Camera-type eye (tissue), 1 donor: ENCODE results near the gene CDC45. TPM values are rescaled to one million over a fixed set of nuclear protein-coding genes. Genes with fewer than 3 reads are reported as not detected.

Source experiments
- total RNA-seq: library from RNA; depleted of rRNA; stranded (reverse); fragments of >200 nt; gene quantifications from one replicate; pipeline ENCODE4 v1.2.3, GENCODE V29; 2014

Gene CDC45, protein sequence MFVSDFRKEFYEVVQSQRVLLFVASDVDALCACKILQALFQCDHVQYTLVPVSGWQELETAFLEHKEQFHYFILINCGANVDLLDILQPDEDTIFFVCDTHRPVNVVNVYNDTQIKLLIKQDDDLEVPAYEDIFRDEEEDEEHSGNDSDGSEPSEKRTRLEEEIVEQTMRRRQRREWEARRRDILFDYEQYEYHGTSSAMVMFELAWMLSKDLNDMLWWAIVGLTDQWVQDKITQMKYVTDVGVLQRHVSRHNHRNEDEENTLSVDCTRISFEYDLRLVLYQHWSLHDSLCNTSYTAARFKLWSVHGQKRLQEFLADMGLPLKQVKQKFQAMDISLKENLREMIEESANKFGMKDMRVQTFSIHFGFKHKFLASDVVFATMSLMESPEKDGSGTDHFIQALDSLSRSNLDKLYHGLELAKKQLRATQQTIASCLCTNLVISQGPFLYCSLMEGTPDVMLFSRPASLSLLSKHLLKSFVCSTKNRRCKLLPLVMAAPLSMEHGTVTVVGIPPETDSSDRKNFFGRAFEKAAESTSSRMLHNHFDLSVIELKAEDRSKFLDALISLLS
- 5.6 TPM for total RNA-seq

DNA sequence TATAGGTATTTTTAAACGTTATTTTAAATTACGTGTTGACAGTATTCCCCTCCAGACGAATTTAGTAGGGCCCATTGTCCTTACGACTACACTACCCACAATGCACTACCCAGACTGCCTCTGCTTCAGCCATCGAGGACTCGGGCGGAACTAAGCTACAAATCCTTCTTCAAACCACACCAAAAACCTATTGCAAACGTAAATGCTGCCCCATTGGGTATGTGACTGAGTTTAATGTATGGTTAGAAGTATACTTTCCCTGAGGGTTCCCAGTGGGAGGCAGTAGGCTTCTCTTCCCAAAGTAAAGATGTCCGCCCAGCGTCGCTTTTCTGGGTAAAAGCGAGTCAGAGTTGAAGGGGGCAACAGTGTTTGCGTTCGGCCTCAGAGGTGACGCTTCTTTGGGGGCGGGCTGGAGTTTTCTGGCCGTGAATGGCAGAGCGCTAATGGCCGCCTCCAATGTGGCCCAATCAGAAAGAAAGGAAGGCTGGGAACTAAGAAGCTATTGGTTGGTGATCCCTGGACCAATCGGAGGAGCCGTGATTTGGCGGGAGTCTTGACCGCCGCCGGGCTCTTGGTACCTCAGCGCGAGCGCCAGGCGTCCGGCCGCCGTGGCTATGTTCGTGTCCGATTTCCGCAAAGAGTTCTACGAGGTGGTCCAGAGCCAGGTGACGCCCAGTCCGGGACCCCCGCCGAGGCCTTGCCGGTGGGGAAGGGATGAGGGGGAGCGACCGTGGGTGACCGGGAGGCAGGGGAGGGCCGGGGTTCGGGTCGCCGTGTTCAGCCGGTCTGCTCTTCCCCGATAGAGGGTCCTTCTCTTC, at the start of gene CDC45:
CDC45 (plus strand) TSS at position 566 of the 818 bp plus-strand sequence; CDS start at position 615, 49 bp downstream.

DNA sequence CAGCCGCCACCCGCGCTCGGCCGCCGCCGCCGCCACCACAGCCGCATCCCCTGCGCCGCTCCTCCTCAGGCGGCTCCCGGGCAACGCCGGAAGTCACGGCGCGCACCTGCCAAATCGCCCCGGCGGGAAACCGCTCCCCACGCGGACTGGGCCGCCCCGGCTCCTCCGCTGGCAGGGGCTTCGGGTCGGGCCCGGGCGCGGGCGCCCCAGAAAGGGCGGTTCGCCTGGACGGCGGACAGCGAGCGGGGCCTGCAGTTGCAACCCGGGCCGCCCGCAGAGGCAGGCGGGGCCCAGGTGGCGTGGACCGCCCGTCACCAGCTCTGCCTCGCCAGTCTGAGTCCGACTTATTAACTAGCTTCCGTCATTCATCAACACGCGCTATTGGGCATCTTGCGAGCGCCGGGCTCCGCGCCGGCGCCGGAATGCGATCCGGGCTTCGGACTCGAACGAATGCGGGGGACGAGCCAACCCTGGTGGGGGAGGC, 48.0 kb upstream of the CDC45 start, which contains the start of gene HIRA:
HIRA (minus strand) TSS at position 85 of the 484 bp plus-strand sequence. CDS start 257 bp downstream, outside the sequence.

DNA sequence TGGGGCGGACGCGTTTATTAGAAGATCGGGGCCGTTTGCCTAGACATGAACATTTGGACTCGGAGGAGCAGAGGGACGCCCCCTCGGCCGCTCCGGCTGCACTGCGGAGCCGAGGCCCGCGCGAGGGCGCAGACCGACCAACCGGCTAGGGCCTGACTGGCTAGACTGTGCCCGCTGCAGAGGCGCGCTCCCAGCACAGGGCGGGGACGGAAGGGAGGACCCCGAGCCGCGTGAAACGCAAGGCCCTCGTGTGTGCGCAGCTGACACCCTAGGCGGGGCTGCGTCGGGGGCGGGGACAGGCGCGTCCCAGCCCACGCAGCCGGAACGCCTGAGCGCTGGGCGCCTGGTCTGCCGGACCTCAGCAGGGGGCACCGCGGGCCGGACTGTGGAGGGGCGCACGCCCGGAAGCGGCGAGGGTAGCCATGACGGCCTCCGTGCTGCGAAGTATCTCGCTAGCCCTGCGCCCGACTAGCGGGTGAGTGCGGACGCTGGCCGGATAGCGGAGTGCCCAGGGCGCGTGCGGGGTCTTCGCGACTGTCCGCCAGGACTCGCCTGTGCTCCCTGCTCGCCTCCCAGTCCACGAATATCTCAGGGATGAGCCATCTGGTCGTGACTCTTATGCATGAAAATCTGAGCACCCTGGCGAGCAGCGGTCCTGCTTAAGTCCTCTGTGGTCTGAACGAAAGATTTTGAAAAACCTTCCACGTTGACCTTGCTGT, 47.4 kb upstream of the CDC45 start, which contains the start of gene MRPL40:
MRPL40 (plus strand) TSS at position 413 of the 719 bp plus-strand sequence; CDS start at position 423, 10 bp downstream.

DNA sequence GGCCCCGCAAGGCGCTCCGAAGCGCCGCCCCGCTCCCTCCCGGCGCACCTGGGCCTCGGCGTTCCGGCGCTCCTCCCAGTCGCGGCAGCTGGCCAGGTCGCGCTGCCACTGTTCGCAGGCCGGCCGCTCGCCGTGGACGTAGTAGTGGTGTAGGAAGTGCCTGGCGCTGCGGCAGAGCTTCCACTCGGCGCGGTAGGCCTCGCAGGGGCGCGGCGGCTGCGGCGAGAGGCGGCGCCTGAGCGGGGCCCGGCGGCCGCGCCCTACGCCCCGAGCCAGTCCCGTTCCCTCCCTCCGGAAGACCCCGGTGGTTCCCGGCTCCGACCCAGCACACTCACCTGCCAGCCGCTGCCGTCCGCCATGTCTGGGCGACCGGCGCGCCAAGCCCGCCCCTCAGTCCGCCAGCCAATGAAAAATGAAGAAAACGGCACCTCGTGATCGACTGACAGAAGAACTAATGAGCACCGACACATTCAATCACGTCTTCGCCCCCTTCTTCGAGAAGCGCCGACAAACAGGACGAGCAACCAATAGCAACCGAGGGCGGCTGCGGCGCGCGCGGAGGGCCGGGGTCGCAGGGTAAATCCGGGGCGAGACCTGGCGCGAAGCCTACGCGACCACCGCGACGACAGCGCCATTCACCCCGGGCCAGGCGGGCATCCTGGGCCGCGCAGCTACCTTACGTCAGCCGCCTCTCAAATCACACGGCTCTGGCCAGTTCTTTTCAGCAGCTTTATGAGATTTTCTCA, 32.2 kb upstream of the CDC45 start, which contains the start of gene C22orf39:
C22orf39 (minus strand) TSS at position 382 of the 746 bp plus-strand sequence; CDS start at position 359, 23 bp downstream.

DNA sequence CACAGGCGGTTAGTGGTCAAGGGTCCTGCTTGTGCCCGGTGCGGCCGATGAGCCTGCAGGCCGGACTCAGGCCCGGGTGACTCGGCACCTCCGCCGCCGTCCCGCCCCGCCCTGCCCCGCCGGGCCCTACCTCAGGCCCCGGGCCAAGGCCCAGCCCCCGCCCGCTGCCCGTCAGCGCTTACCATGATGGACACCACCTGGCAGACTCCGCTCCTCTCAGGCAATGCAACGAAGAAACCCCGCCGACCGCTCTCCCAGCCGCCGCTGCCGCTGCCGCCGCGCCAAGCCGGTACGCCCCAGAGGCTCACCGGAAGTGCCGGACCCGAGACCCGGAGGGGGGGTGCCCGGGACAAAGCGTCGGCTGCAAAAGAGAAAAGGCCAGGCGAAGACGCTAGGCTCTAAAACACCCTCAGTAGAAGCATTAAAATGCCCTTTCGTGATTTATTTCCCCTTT, 792 bp upstream of the CDC45 start, which contains the start of gene UFD1:
UFD1 (minus strand) TSS at position 293 of the 454 bp plus-strand sequence; CDS start at position 185, 108 bp downstream.

DNA sequence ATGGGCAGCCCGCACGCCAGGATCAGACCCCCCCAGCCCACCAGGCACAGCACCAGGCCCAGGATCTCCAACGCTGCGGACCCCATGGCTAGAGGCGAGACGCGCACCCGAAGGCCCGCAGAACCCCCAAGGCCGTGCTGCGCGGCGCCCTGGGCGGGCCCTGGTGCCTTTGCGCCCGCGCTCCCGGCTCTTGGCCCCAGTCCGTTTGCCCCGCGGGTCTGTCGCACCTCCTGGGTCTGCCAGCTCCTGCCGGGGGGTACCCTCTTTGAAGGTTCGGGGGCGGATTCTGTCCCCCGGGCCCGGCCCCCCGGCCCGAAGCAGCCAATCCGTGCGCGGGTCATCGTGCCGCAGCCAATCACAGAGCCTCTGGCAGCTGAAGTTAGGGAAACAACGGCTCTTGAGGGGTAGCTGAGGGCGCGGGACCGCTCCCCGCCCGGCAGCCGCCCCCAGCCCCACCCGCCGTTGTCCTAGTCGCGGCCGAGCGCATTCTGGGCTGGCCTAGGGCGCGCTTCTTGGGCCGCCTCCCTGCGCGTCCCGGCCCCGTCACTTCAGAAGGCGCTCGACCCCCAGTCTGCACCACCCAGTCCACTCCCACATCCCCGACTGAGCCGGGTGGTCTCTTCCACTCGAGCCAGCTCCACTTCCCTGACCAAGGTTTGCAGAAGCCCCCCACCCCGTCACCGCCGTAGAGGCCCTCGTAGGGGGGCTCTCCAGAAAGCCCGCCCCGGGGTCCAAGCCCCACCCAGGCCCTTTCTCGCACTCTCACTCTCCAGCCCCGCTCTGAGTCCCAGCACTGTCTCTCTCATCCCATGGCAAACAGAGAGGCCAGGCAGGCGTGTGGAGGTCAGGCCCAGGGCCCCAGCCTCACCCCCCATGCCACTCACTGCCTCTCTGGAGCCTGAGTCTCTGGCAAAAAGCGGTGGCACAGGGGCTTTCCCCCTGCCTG, 44.7 kb downstream of the CDC45 start, which contains the start of gene CLDN5:
CLDN5 (minus strand) TSS at position 241 of the 946 bp plus-strand sequence; CDS start at position 86, 155 bp downstream.

Other genes with a start within 250 kb of the CDC45 start
- gene CLTCL1, start 188.2 kb upstream of the CDC45 start, total RNA-seq = 21.1 TPM
- gene HIRA, start 48.2 kb upstream of the CDC45 start, total RNA-seq = 21.3 TPM
- gene MRPL40, start 47.4 kb upstream of the CDC45 start, total RNA-seq = 23.1 TPM
- 58.8 TPM for gene C22orf39, start 32.2 kb upstream of the CDC45 start, total RNA-seq
- 27.4 TPM for gene UFD1, start 727 bp upstream of the CDC45 start, total RNA-seq
- 74.5 TPM for gene CLDN5, start 44.5 kb downstream of the CDC45 start, total RNA-seq
- 83.4 TPM for gene SEPTIN5, start 234.6 kb downstream of the CDC45 start, total RNA-seq
- gene GP1BB, start 243.6 kb downstream of the CDC45 start, total RNA-seq = 6.6 TPM